NK-92 (cell line): ENCODE data around the gene ST7.
"Not testable (repeated sequence)": the region's sequence is repeated elsewhere in the genome, so short reads cannot be mapped to it uniquely, and the experiment has no call there.

Experiments used
- DNase-seq: peaks from one replicate; lab custom pipeline; 2025; ENCODE audit not compliant: unreplicated experiment; lab: John Stamatoyannopoulos, UW

The ST7 gene

GRCh38 chr7:117088623-117089194, 135.4 kb downstream of the ST7 start:
- no peak for DNase-seq

- no peak for DNase-seq
These were observed 137.5 kb downstream of the ST7 start for GRCh38 chr7:117090791-117091190.

- DNase-seq, result no peak
These were observed 138.4 kb downstream of the ST7 start for GRCh38 chr7:117091721-117092120.

GRCh38 chr7:117092785-117093184, 139.5 kb downstream of the ST7 start:
- DNase-seq, result no peak

GRCh38 chr7:117094457-117094856, 141.2 kb downstream of the ST7 start:
- DNase-seq, result no peak

- DNase-seq, result no peak
These were observed 141.8 kb downstream of the ST7 start for GRCh38 chr7:117095055-117095454.

GRCh38 chr7:117096330-117096729, 143.0 kb downstream of the ST7 start:
- no peak for DNase-seq

GRCh38 chr7:117096942-117097341, 143.6 kb downstream of the ST7 start:
- no peak for DNase-seq

- DNase-seq, result no peak
These were observed 144.6 kb downstream of the ST7 start for GRCh38 chr7:117097860-117098259.

GRCh38 chr7:117098457-117098856, 145.2 kb downstream of the ST7 start:
- no peak for DNase-seq

- DNase-seq, result no peak
These were observed 147.7 kb downstream of the ST7 start for GRCh38 chr7:117101026-117101425.

- no peak for DNase-seq
These were observed 157.4 kb downstream of the ST7 start for GRCh38 chr7:117110480-117111315.

- DNase-seq, result no peak
These were observed 158.2 kb downstream of the ST7 start for GRCh38 chr7:117111535-117111934.

GRCh38 chr7:117112640-117113039, 159.3 kb downstream of the ST7 start:
- no peak for DNase-seq

GRCh38 chr7:117113871-117114270, 160.6 kb downstream of the ST7 start:
- no peak for DNase-seq

GRCh38 chr7:117114272-117114671, 161.0 kb downstream of the ST7 start:
- no peak for DNase-seq

GRCh38 chr7:117116211-117116610, 162.9 kb downstream of the ST7 start:
- no peak for DNase-seq

GRCh38 chr7:117117172-117117571, 163.9 kb downstream of the ST7 start:
- DNase-seq, result no peak

- no peak for DNase-seq
These were observed 165.4 kb downstream of the ST7 start for GRCh38 chr7:117118579-117119180.

- no peak for DNase-seq
These were observed 166.1 kb downstream of the ST7 start for GRCh38 chr7:117119192-117119924.

- DNase-seq, result not testable (repeated sequence)
These were observed 167.0 kb downstream of the ST7 start for GRCh38 chr7:117120321-117120720.

- not testable (repeated sequence) for DNase-seq
These were observed 168.7 kb downstream of the ST7 start for GRCh38 chr7:117122036-117122435.
